Measurements from ENCODE around the gene MRPL33. TPM values are rescaled to one million over a fixed set of nuclear protein-coding genes. Genes with fewer than 3 reads are reported as not detected.
A peak's percentile ranks its signal among the peaks of the same experiment; 100 is the strongest.

The MRPL33 gene
- total RNA-seq, 1 donor from 2014 or later = 53.5 TPM

DNA sequence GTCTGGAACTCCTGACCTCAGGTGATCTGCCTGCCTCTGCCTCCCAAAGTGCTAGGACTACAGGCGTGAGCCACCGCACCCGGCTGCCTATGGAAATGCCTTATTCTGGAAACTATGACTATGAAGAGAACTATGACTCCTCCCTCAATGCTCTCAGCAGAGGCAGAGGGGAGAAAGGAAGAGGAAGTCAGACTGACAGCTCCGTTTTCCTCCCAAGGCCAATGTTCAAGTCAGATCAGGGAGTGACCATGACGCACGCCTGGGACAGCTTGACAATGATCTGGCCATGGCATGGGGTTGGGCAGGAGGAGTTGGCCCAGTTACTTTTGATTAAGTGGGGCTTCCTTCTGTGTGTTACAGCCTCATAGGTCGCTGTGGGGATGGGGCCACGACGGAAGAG is 44.3 kb upstream of the MRPL33 start:
- Mint-ChIP-seq H3K27me3 (ENCODE audit: low read depth) (no peaks in the 10 kb centered on the region), H3K36me3 (ENCODE audit: low read depth) (no peaks in the 10 kb centered on the region), H3K9me3 (no peaks in the 10 kb centered on the region), H3K27ac (ENCODE audit: unreplicated experiment) (peak overlapping the region; percentile 5), H3K4me1 (peaks cover 4% of the 10 kb centered on the region), H3K4me3 (no peak overlapping the region)
- TF ChIP-seq CTCF (conservative IDR thresholded peaks at IDR 0.05) = no peak
- DNase-seq (ENCODE audit: low read depth, low spot score) = no peak

- Mint-ChIP-seq H3K36me3 (ENCODE audit: low read depth) (no peaks in the 10 kb centered on the region), H3K9me3 (no peaks in the 10 kb centered on the region), H3K4me1 (peaks cover 4% of the 10 kb centered on the region), H3K27me3 (ENCODE audit: low read depth) (no peaks in the 10 kb centered on the region), H3K4me3 (no peak overlapping the region), H3K27ac (ENCODE audit: unreplicated experiment) (no peak overlapping the region)
- no peak for DNase-seq (ENCODE audit: low read depth, low spot score)
- TF ChIP-seq CTCF (conservative IDR thresholded peaks at IDR 0.05) = no peak
These were observed 43.2 kb upstream of the MRPL33 start for GRCh38 chr2:27728081-27728858.

GRCh38 chr2:27729198-27729597 is 42.3 kb upstream of the MRPL33 start:
- no peaks in the 10 kb centered on the region for H3K9me3 Mint-ChIP-seq
- no peaks in the 10 kb centered on the region for H3K27me3 Mint-ChIP-seq (ENCODE audit: low read depth)
- TF ChIP-seq CTCF (conservative IDR thresholded peaks at IDR 0.05) = no peak
- DNase-seq (ENCODE audit: low read depth, low spot score) = no peak
- no peak overlapping the region for H3K4me3 Mint-ChIP-seq
- no peaks in the 10 kb centered on the region for H3K4me1 Mint-ChIP-seq
- no peaks in the 10 kb centered on the region for H3K36me3 Mint-ChIP-seq (ENCODE audit: low read depth)
- no peak overlapping the region for H3K27ac Mint-ChIP-seq (ENCODE audit: unreplicated experiment)

DNA sequence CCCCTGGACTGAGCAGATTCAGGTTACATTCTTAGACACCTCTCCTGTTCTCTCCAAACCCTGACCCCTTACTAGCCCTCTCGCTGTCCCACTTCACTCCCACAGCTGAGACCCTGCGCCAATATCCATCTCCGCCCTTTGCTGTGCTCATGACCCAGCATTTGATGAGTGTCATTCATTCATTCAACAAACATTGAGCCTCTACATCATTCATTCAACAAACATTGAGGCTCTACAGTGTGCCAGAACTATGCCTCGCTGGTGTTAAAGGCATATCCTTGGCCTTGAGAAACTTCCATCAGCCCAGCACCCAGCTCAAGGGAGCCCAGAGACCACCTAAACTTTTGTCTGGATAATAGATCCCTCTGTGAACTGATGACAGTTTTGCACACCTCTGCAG is 41.9 kb upstream of the MRPL33 start:
- no peaks in the 10 kb centered on the region for H3K36me3 Mint-ChIP-seq (ENCODE audit: low read depth)
- DNase-seq (ENCODE audit: low read depth, low spot score) = no peak
- no peaks in the 10 kb centered on the region for H3K9me3 Mint-ChIP-seq
- no peaks in the 10 kb centered on the region for H3K27me3 Mint-ChIP-seq (ENCODE audit: low read depth)
- no peaks in the 10 kb centered on the region for H3K4me1 Mint-ChIP-seq
- no peak overlapping the region for H3K4me3 Mint-ChIP-seq
- H3K27ac Mint-ChIP-seq (ENCODE audit: unreplicated experiment) = no peak overlapping the region
- TF ChIP-seq CTCF (conservative IDR thresholded peaks at IDR 0.05) = no peak

- no peak for TF ChIP-seq CTCF (conservative IDR thresholded peaks at IDR 0.05)
- no peak for DNase-seq (ENCODE audit: low read depth, low spot score)
- Mint-ChIP-seq H3K27me3 (ENCODE audit: low read depth) (peaks cover 4% of the 10 kb centered on the region), H3K9me3 (no peaks in the 10 kb centered on the region), H3K36me3 (ENCODE audit: low read depth) (no peaks in the 10 kb centered on the region), H3K27ac (ENCODE audit: unreplicated experiment) (no peak overlapping the region), H3K4me1 (peaks cover 5% of the 10 kb centered on the region), H3K4me3 (no peak overlapping the region)
These were observed 41.3 kb upstream of the MRPL33 start for GRCh38 chr2:27730261-27730662.

Measured in neural crest cell (in vitro differentiated cells).